H9 (cell line): Measurements from ENCODE around the gene PSAPL1. TPM values are rescaled to one million over a fixed set of nuclear protein-coding genes. Genes with fewer than 3 reads are reported as not detected.

Experiments
- DNase-seq: peaks from one replicate; pipeline ENCODE4 v3.0.0-alpha.2; 2017
- H2AFZ ChIP-seq: one replicate; pipeline ENCODE4 v1.6.1; 2013; ENCODE audit warnings: mild to moderate bottlenecking, low read length, control low read depth, moderate library complexity
- H2AK5ac ChIP-seq: 2 replicates; pipeline ENCODE4 v1.6.1; 2013; ENCODE audit warnings: low read length, control low read depth, mixed read lengths; ENCODE audit not compliant: insufficient read length
- H2BK120ac ChIP-seq: one replicate; pipeline ENCODE4 v1.6.1; 2013; ENCODE audit warnings: low read depth, mild to moderate bottlenecking, low read length, control low read depth, inconsistent platforms; ENCODE audit not compliant: poor library complexity, severe bottlenecking
- H2BK12ac ChIP-seq: 2 replicates; pipeline ENCODE4 v1.6.1; 2013; ENCODE audit warnings: low read length, control low read depth, mixed read lengths, low read depth; ENCODE audit not compliant: insufficient read length
- H2BK15ac ChIP-seq: 2 replicates; pipeline ENCODE4 v1.6.1; 2013; ENCODE audit warnings: low read depth, low read length, control low read depth
- H2BK20ac ChIP-seq: one replicate; pipeline ENCODE4 v1.6.1; 2013; ENCODE audit warnings: low read depth, mild to moderate bottlenecking, low read length, control low read depth, inconsistent platforms; ENCODE audit not compliant: poor library complexity, severe bottlenecking
- H2BK5ac ChIP-seq: 2 replicates; pipeline ENCODE4 v1.6.1; 2013; ENCODE audit warnings: low read length, control low read depth, mixed read lengths; ENCODE audit not compliant: insufficient read length
- H3K14ac ChIP-seq: 2 replicates; pipeline ENCODE4 v1.6.1; 2013; ENCODE audit warnings: low read length, control low read depth; ENCODE audit not compliant: insufficient read depth
- H3K18ac ChIP-seq: 2 replicates; pipeline ENCODE4 v1.6.1; 2013; ENCODE audit warnings: low read depth, mild to moderate bottlenecking, mixed read lengths, low read length, control low read depth; ENCODE audit not compliant: insufficient read length
- H3K23ac ChIP-seq: 2 replicates; pipeline ENCODE4 v1.6.1; 2013; ENCODE audit warnings: low read length, control low read depth, mixed read lengths, low read depth; ENCODE audit not compliant: insufficient read length
- H3K23me2 ChIP-seq: 2 replicates; pipeline ENCODE4 v1.6.1; 2013; ENCODE audit warnings: low read depth, mild to moderate bottlenecking, mixed read lengths, low read length, control low read depth; ENCODE audit not compliant: insufficient read length, poor library complexity, severe bottlenecking
- H3K27ac ChIP-seq: 2 replicates; pipeline ENCODE4 v1.5.1; 2013; ENCODE audit warnings: low read length, control low read depth, mixed read lengths, low read depth; ENCODE audit not compliant: insufficient read length
- H3K27me3 ChIP-seq: 2 replicates; pipeline ENCODE4 v1.6.1; 2013; ENCODE audit warnings: low read length, control low read depth, inconsistent platforms; ENCODE audit not compliant: insufficient read depth
- H3K4ac ChIP-seq: 2 replicates; pipeline ENCODE4 v1.6.1; 2013; ENCODE audit warnings: low read depth, mild to moderate bottlenecking, control low read depth, inconsistent platforms, low read length, moderate library complexity
- H3K4me1 ChIP-seq: 2 replicates; pipeline ENCODE4 v1.6.1; 2013; ENCODE audit warnings: low read length, control low read depth, inconsistent platforms; ENCODE audit not compliant: insufficient read depth
- H3K4me2 ChIP-seq: 2 replicates; pipeline ENCODE4 v1.6.1; 2013; ENCODE audit warnings: low read length, control low read depth, mixed read lengths; ENCODE audit not compliant: insufficient read length, insufficient read depth
- H3K56ac ChIP-seq: 2 replicates; pipeline ENCODE4 v1.6.1; 2013; ENCODE audit warnings: low read depth, mild to moderate bottlenecking, mixed read lengths, low read length, control low read depth; ENCODE audit not compliant: insufficient read length
- H3K79me1 ChIP-seq: 2 replicates; pipeline ENCODE4 v1.6.1; 2013; ENCODE audit warnings: low read depth, mild to moderate bottlenecking, moderate library complexity, low read length, control low read depth, inconsistent platforms; ENCODE audit not compliant: insufficient read depth, poor library complexity, severe bottlenecking
- H3K79me2 ChIP-seq: 2 replicates; pipeline ENCODE4 v1.6.1; 2013; ENCODE audit warnings: low read length, control low read depth, inconsistent platforms; ENCODE audit not compliant: insufficient read depth
- H3K9ac ChIP-seq: 2 replicates; pipeline ENCODE4 v1.6.1; 2013; ENCODE audit warnings: low read length, control low read depth, mixed read lengths; ENCODE audit not compliant: insufficient read length; ENCODE audit errors: extremely low read depth
- H3K9me3 ChIP-seq: one replicate; pipeline ENCODE4 v1.6.1; 2013; ENCODE audit warnings: low read depth, low read length, inconsistent platforms; ENCODE audit not compliant: control insufficient read depth
- H3T11ph ChIP-seq: one replicate; pipeline ENCODE4 v1.6.1; 2013; ENCODE audit warnings: mild to moderate bottlenecking, low read length, control low read depth, inconsistent platforms
- H4K20me1 ChIP-seq: one replicate; pipeline ENCODE4 v1.6.1; 2013; ENCODE audit not compliant: control insufficient read depth, insufficient read length, insufficient read depth
- H4K5ac ChIP-seq: 2 replicates; pipeline ENCODE4 v1.6.1; 2013; ENCODE audit warnings: low read depth, mild to moderate bottlenecking, mixed read lengths, low read length, control low read depth; ENCODE audit not compliant: insufficient read length
- H4K8ac ChIP-seq: replicated peaks from 2 replicates; pipeline ENCODE4 v1.6.1; 2013; ENCODE audit warnings: low read length, control low read depth, mixed read lengths, low read depth; ENCODE audit not compliant: insufficient read length
- H4K91ac ChIP-seq: 2 replicates; pipeline ENCODE4 v1.6.1; 2013; ENCODE audit warnings: low read depth, mild to moderate bottlenecking, moderate library complexity, mixed read lengths, low read length, control low read depth; ENCODE audit not compliant: insufficient read length
- H3K27ac Mint-ChIP-seq, 3 experiments: 2 replicates in 2 of 3; 3 replicates in 1 of 3; pipeline ENCODE4 v1.8.0; 2020 to 2021; ENCODE audit warnings: mixed read lengths in 3 of 3, mild to moderate bottlenecking in 1 of 3, moderate library complexity in 1 of 3
- H3K27me3 Mint-ChIP-seq: 2 replicates; pipeline ENCODE4 v1.8.0; 2021; ENCODE audit warnings: low read depth, mild to moderate bottlenecking, moderate library complexity, mixed read lengths
- H3K36me3 Mint-ChIP-seq, 3 experiments: 2 replicates in 2 of 3; 3 replicates in 1 of 3; pipeline ENCODE4 v1.8.0; 2020 to 2021; ENCODE audit warnings: low read depth in 3 of 3, mixed read lengths in 3 of 3; ENCODE audit not compliant: insufficient read depth in 1 of 3
- H3K4me1 Mint-ChIP-seq, 2 experiments: 2 replicates each; pipeline ENCODE4 v1.8.0; 2020; ENCODE audit warnings: mixed read lengths in 2 of 2
- H3K4me3 Mint-ChIP-seq, 2 experiments: 2 replicates in 1 of 2; 3 replicates in 1 of 2; pipeline ENCODE4 v1.8.0; 2020 to 2021; ENCODE audit warnings: mild to moderate bottlenecking in 2 of 2, mixed read lengths in 2 of 2, moderate library complexity in 1 of 2
- H3K9me3 Mint-ChIP-seq, 2 experiments: 2 replicates in 1 of 2; 3 replicates in 1 of 2; pipeline ENCODE4 v1.8.0; 2020; ENCODE audit warnings: mild to moderate bottlenecking in 2 of 2, mixed read lengths in 2 of 2, moderate library complexity in 1 of 2
- CTCF ChIP-seq: fragments of 200-600 bp; sonication (generic); conservative IDR thresholded peaks from 3 replicates; pipeline ENCODE4 v1.8.0; 2021; ENCODE audit warnings: antibody characterized with exemption, mild to moderate bottlenecking
- WGBS: extraction: QIAGEN DNeasy Blood & Tissue Kit; methylation state at CpG from one replicate; pipeline ENCODE4 v1.1.7; 2013; ENCODE audit warnings: missing lambda C conversion rate, low lambda C conversion rate, mixed read lengths; ENCODE audit not compliant: insufficient read length; ENCODE audit errors: extremely low coverage; 5-methylcytosine and 5-hydroxymethylcytosine counted together
- microRNA-seq: library from miRNA; unstranded; fragments of <30 nt; microRNA quantifications from one replicate; pipeline ENCODE4, GENCODE V29; 2020; ENCODE audit warnings: borderline microRNAs expressed
- total RNA-seq: library from RNA; stranded (reverse); gene quantifications from 2 replicates; pipeline ENCODE4 v1.2.1, GENCODE V29; 2021

Gene PSAPL1
- total RNA-seq, 1 experiment from 2014 or later = 0.04 TPM

- Histone ChIP-seq H3K4me2 (no peak overlapping the region), H3K18ac (no peak overlapping the region), H2BK15ac (no peak overlapping the region), H4K5ac (no peak overlapping the region), H3K9ac (no peak overlapping the region), H2BK120ac (no peak overlapping the region), H2BK12ac (no peak overlapping the region), H3K79me2 (no peaks in the 10 kb centered on the region), H3K14ac (no peak overlapping the region), H3T11ph (no peak overlapping the region), H3K23ac (no peak overlapping the region), H2BK20ac (no peak overlapping the region), H3K56ac (no peak overlapping the region), H2AK5ac (no peak overlapping the region), H3K27ac (no peak overlapping the region), H2AFZ (no peak overlapping the region), H4K20me1 (no peaks in the 10 kb centered on the region), H3K4ac (no peak overlapping the region), H3K9me3 (no peaks in the 10 kb centered on the region), H3K27me3 (no peaks in the 10 kb centered on the region), H3K79me1 (no peaks in the 10 kb centered on the region), H4K8ac (no peak overlapping the region), H2BK5ac (no peak overlapping the region), H3K23me2 (no peaks in the 10 kb centered on the region), H3K4me1 (no peaks in the 10 kb centered on the region), H4K91ac (no peak overlapping the region)
- peaks cover 3% of the 10 kb centered on the region for H3K27me3 Mint-ChIP-seq
- no peaks in the 10 kb centered on the region for H3K36me3 Mint-ChIP-seq
- H3K9me3 Mint-ChIP-seq = peaks cover 0 to 3% of the 10 kb centered on the region in 2 experiments; a peak in 2 of 5 replicates
- no CpG with 5 or more reads among the region's 9 CpGs for WGBS
- H3K4me1 Mint-ChIP-seq = 0 out of 4 replicates have a peak, but pooled peaks cover 0 to 2% of the 10 kb centered on the region in 2 experiments
- no peak for DNase-seq
- no peak for TF ChIP-seq CTCF
- no peak overlapping the region for H3K4me3 Mint-ChIP-seq
- H3K27ac Mint-ChIP-seq = peak overlapping the region in 1 of 3 experiments; percentile 67; a peak in 2 of 7 replicates
These were observed 53.4 kb downstream of the PSAPL1 start for GRCh38 chr4:7381221-7381889.

Small RNA genes within 50 kb of the gene (microRNA-seq; reads per million reads assigned to microRNA genes)
- gene MIR4274 = not detected

Other genes starting within 250 kb of the PSAPL1 start
- 0.57 and 0.72 TPM in 2 replicates for gene SORCS2, start 242.4 kb downstream of the PSAPL1 start, total RNA-seq